ENCODE results near the gene CTXN2.

The CTXN2 gene

GRCh38 chr15:48191574-48192225 is at the start of gene CTXN2:
Gene CTXN2 (plus strand): TSS chr15:48191665. CDS start chr15:48201301, 9,636 bp downstream.
- no peak for DNase-seq (ENCODE audit: low read depth)

GRCh38 chr15:48143856-48144255 is 47.6 kb upstream of the CTXN2 start:
- DNase-seq (ENCODE audit: low read depth): no peak

GRCh38 chr15:48144889-48145288 is 46.6 kb upstream of the CTXN2 start:
- DNase-seq (ENCODE audit: low read depth): no peak

GRCh38 chr15:48145923-48146322 is 45.5 kb upstream of the CTXN2 start:
- no peak for DNase-seq (ENCODE audit: low read depth)

- DNase-seq (ENCODE audit: low read depth): no peak
These were observed 44.1 kb upstream of the CTXN2 start for GRCh38 chr15:48147358-48147757.

- no peak for DNase-seq (ENCODE audit: low read depth)
These were observed 41.6 kb upstream of the CTXN2 start for GRCh38 chr15:48149858-48150257.

GRCh38 chr15:48153526-48153925 is 37.9 kb upstream of the CTXN2 start:
- DNase-seq (ENCODE audit: low read depth): no peak

GRCh38 chr15:48168616-48169015 is 22.8 kb upstream of the CTXN2 start:
- no peak for DNase-seq (ENCODE audit: low read depth)

GRCh38 chr15:48170981-48171380 is 20.5 kb upstream of the CTXN2 start:
- no peak for DNase-seq (ENCODE audit: low read depth)

GRCh38 chr15:48175126-48175525 is 16.3 kb upstream of the CTXN2 start:
- no peak for DNase-seq (ENCODE audit: low read depth)

- DNase-seq (ENCODE audit: low read depth): no peak
These were observed 15.4 kb upstream of the CTXN2 start for GRCh38 chr15:48176112-48176511.

GRCh38 chr15:48176957-48177356 is 14.5 kb upstream of the CTXN2 start:
- DNase-seq (ENCODE audit: low read depth): no peak

- DNase-seq (ENCODE audit: low read depth): no peak
These were observed 14.1 kb upstream of the CTXN2 start for GRCh38 chr15:48177383-48177765.

GRCh38 chr15:48177766-48178647 is 13.5 kb upstream of the CTXN2 start, which contains the start of gene MYEF2:
Gene MYEF2 (minus strand): TSS chr15:48178295. CDS start chr15:48178237, 58 bp downstream.
- peak; percentile 36 for DNase-seq (ENCODE audit: low read depth)

- DNase-seq (ENCODE audit: low read depth): no peak
These were observed 12.9 kb upstream of the CTXN2 start for GRCh38 chr15:48178648-48178931.

- DNase-seq (ENCODE audit: low read depth): no peak
These were observed 8.7 kb upstream of the CTXN2 start for GRCh38 chr15:48182749-48183148.

GRCh38 chr15:48185529-48185928 is 5.9 kb upstream of the CTXN2 start:
- no peak for DNase-seq (ENCODE audit: low read depth)

- no peak for DNase-seq (ENCODE audit: low read depth)
These were observed 5.2 kb upstream of the CTXN2 start for GRCh38 chr15:48186271-48186670.

GRCh38 chr15:48190932-48191573 is 412 bp upstream of the CTXN2 start:
- DNase-seq (ENCODE audit: low read depth): no peak

GRCh38 chr15:48202068-48202467 is 10.6 kb downstream of the CTXN2 start:
- DNase-seq (ENCODE audit: low read depth): no peak

GRCh38 chr15:48205981-48206380 is 14.5 kb downstream of the CTXN2 start, which contains the start of gene SLC12A1:
Gene SLC12A1 (plus strand): TSS chr15:48206302. CDS start chr15:48207720, 1,418 bp downstream.
- no peak for DNase-seq (ENCODE audit: low read depth)

GRCh38 chr15:48221261-48221660 is 29.8 kb downstream of the CTXN2 start:
- DNase-seq (ENCODE audit: low read depth): no peak

- DNase-seq (ENCODE audit: low read depth): no peak
These were observed 30.4 kb downstream of the CTXN2 start for GRCh38 chr15:48221885-48222284.
